HT-29 (cell line): ENCODE measurements around the gene DMXL1. TPM values are rescaled to one million over a fixed set of nuclear protein-coding genes. Genes with fewer than 3 reads are reported as not detected.
A peak's percentile ranks its signal among the peaks of the same experiment; 100 is the strongest.
"Not testable (repeated sequence)": the region's sequence is repeated elsewhere in the genome, so short reads cannot be mapped to it uniquely, and the experiment has no call there.

ENCODE experiments used
- DNase-seq: peaks from one replicate; pipeline ENCODE4 v3.0.0-alpha.2; 2015; ENCODE audit warnings: low spot score
- total RNA-seq: library from RNA; depleted of rRNA; stranded (reverse); fragments of >200 nt; shearing (Covaris generic); gene quantifications from 2 replicates; pipeline ENCODE4 v1.2.3, GENCODE V29; 2014

DMXL1 gene
- total RNA-seq, 1 experiment from 2014 or later: 7.9 TPM

DNA sequence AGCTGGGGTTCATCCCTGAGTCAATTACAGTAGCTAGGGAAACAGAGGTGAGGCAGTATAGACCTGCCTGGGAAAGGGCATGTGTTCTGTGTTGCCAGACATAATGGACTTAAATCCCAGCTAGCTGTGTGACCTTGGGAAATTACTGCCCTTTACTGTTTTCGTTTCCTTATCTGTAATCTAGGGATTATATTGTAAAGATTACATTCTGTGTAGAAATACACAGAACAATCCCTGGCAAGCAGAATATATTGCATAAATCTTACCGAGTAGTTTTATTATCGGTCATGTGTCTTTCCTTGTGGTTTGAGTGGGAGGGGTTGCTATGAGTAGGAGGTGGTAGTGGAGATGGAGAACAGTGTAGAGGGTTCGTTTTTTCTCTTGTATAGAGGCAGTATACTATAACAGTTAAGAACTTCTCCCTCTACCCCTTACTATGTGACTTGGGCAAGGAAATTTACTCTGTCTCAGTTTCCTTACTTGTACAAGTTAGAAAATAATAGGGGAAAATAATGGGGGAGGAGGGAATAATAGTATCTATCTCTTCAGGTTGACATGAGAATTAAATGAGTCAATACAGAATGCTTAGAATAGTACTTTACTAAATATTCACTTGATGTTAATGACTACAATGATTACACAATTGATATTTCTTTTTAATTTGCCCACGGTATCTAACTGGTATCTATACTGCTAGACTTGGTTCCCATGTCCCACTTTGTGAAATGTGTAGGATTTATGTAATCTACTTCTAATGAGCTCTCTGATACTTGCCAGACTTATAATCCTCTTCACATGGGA, 7.1 kb upstream of the DMXL1 start:
- DNase-seq: peak; percentile 6

DNA sequence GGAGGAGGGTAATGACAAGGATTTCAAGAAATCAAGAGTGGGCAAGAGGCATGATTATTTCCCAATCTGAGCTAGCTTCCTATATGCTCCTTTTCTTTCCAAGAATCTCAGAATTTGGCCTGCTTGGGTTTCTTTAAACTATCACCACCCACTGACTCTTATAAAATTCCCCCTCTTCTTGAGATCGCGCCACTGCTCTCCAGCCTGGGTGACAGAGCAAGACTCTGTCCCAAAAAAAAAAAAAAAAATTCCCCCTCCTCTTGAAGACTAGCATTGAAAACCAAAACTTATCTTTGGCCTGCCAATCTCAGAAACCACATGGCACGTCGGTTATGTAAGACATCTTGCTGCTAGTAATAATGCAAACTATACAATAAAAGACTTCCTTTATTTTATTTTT, 3.4 kb upstream of the DMXL1 start:
- no peak for DNase-seq

DNA sequence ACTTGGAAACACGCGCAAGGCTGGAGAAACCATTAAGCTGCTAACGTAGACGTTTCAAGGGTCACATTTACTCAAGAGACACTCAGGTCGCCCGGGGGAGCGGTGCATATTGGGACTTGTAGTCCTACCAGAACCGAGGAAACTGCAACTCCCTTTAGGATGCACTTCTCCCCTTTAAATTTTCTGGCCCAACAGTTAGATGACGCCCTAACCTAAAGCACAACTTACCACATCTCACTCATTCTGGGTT, 384 bp upstream of the DMXL1 start:
- no peak for DNase-seq

DNA sequence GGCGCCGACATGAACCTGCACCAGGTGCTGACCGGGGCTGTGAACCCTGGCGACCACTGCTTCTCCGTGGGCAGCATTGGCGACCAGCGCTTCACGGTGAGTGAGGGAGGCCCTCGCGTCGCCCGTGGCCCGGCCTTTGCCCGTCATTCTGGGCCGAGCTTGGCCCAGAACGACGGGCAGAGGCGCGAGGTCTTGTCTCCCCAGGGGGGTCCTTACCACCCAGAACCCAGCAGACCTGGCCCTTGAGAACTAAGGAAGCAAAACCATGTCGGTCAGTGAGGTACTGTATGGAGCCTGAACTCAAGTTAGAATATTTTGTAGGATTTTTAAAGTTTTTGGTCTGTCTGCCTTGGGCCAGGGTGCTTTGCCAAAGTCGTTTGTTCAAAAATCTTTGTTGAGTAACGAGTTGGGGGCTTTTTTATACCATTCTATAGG, 691 bp downstream of the DMXL1 start:
- DNase-seq: no peak

DNA sequence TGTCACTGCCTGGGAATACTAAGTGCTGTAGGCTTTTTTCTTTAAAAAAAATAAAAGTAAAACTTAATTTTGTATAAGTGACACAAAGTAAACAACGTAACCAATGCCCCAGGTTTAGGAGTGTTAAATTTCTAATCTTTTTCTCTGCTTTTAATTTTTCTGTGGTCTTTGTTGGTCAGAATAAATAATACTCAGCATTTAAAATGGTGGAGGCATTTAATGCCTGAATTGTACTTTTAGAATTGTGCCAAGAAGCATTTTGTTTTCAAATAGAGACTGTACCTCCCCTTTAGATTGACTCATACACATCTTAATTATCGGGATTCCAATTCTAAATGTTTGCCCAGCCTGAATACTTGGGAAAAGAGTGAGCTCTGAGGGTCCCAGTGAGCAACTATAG, 1.6 kb downstream of the DMXL1 start:
- DNase-seq: peak; percentile 9

DNA sequence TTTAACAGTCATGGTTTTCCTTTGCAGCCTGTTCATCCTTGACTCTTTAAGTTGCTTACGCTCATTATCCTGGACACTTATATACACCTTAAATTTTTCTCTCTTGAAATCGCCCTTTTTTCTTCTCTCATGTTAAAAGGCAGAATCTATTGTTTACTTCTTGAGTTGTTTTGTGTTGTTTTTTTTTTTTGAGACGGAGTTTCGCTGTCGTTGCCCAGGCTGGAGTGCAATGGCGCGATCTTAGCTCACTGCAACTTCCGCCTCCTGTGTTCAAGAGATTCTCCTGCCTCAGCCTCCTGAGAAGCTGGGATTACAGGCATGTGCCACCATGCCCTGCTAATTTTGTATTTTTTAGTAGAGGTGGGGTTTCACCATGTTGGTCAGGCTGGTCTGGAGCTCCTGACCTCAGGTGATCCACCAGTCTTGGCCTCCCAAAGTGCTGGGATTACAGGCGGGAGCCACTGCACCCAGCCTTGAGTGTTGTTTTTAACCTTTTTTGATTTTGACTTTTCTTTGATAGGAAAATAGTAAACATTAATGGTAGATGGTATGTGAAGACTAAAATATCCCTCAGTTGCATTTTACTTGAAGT, 3.0 kb downstream of the DMXL1 start:
- DNase-seq: not testable (repeated sequence)

DNA sequence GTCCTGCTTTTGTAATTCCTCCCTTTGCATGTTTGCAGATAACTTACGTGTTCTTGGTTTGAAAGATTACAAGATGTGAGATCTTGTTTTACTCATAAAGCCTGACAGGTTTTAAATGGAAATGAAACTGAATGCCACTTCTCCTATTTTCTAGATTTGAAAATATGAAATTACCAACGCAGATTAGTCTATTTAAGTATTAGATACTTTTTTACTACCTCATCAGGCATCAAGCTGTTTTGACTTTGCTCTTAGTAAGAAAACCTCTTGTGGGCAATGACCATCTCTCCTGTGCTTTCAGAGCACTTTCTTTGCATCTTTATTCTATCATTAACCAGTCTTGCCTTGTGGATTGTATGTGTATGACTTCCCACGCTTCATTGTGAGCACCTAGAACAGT, 3.5 kb downstream of the DMXL1 start:
- no peak for DNase-seq

DNA sequence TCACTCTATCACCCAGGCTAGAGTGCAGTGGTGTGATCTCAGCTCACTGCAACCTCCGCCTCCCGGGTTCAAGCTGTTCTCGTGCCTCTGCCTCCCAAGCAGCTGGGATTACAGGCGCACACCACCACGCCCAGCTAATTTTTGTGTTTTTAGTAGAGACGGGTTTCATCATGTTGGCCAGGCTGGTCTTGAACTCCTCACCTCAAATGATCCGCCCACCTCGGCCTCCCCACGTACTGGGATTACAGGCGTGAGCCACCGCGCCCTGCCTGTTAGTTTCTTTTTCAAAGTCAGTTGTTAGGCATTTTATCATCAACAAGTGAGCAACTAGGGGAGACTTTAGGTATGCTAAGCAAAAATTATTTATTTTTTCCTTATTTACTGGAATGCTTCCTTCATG, 4.4 kb downstream of the DMXL1 start:
- DNase-seq: not testable (repeated sequence)

DNA sequence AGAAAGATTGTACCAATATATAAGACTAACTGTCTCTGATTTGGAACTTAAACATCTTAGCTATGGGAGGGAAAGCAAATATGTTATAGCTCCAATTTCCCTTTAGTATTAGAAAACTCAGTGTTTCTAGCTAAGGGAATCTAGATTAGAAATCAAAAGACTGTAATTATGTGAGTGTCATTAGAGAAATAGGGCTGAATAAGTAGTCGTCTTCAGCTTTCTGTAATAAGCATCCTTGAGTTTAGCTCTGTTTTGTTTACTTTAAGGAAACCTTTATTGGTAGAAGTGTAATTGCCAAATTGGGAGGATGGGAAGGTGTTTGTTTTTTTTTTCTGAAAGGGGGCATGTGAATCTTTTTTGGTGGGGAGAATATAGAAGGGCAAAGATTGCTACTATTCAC, 5.2 kb downstream of the DMXL1 start:
- DNase-seq: no peak

DNA sequence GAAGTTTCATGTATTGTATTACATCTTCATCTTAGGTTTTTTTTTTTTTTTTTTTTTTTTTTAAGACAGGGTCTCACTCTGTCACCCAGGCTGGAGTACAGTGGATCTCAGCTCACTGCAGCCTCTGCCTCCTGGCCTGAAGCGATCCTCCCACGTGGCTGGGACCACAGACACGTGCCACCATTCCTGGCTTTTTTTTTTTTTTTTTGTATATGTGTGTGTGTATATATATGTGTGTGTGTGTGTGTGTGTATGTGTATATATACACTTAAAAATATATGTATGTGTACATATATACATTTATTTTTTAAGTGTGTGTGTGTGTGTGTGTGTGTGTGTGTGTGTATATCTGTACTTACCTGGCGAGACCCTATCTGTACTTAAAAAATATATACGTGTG, 6.6 kb downstream of the DMXL1 start:
- DNase-seq: no peak

DNA sequence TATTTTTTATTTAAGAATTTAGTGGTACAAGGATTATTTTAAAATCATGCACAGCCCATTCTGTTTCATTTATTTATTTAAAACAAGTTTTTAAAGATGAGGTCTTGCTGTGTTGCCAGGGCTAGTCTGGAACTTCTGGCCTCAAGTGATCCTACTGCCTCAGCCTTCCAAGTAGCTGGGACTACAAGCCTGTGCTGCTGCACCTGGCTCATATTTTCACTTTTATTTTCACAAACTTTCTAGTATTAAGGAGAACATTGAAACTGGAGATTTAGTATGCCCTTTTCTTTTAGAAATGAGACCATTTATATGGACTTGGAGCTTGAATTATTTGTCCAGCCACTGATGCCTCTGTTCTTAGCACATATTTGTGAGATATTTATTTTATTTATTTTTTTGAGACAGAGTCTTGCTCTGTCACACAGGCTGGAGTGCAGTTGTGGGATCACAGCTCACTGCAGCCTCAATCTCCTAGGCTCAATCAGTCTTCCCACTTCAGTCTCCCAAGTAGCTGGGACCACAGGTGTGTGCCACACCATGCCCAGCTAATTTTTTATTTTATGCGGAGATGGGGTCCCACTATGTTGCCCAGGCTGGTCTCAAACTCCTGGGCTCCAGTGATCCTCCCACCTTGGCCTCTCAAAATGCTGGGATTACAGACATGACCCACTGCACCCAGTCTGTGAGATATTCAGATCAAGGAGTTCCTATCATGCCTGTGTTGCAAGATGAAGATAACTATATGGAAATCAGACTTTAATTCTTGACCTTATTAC, 7.4 kb downstream of the DMXL1 start:
- DNase-seq: no peak

DNA sequence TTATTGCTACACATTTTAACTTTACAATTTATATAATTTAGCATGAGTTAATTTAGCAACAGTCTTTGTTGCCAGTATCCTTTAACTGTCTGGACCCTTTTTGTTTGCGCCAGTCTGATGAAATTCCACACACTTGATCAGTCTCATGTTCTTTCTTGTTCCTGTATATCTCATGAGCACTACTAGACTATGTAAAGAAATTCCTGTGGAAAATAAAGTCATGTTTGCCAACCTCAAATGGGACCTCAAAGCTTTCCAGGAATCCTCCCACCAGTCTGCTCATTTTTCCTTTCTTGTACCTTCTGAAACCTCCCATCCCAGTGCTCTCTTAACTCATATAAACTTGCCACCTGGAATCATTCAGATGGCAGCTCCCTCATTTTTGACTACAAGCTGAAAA, 8.0 kb downstream of the DMXL1 start:
- no peak for DNase-seq

DNA sequence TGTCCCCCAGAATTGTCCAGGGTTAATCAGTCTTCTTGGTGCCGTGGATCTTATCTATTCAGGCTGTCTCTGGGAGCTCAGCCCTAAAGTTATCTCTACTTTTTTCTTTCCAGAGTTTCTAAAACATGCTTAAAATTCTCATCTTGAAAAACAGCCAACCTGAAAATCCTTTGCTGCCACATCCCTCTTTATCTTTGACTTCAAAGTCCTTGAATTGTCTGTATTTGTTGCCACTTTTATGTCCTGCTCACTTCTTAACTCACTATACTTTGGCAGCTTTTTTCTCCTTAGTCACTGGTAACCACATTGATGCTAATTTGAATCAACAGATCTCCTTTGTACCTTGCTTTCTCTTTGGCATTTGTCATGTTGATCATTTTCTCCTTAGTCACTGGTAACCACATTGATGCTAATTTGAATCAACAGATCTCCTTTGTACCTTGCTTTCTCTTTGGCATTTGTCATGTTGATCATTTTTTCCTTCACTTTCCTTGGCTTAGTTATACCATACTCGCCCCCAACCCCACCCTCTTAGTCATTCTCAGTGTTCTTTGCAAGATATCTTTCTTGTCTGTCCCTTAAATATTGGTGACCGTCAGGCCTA, 8.5 kb downstream of the DMXL1 start:
- DNase-seq: no peak

DNA sequence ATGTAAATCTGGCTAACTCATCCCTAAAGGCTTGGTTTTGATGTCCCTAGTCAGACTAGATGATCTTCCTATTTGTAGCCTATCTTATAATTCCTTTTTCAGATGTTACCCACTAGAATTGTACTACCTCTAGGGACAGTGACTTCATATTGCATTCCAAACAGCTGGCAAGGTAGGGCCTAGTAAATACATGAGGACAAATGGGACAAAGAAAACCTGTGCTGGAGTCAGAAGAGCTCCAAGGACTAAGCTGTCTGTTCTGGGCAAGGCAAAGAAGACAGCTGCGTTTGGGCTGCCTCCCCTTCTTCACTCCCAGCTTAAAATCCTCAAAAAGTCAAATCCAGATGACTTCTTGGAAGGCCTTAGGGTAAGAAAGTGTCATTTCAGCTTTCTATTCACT, 10.0 kb downstream of the DMXL1 start:
- DNase-seq: no peak

DNA sequence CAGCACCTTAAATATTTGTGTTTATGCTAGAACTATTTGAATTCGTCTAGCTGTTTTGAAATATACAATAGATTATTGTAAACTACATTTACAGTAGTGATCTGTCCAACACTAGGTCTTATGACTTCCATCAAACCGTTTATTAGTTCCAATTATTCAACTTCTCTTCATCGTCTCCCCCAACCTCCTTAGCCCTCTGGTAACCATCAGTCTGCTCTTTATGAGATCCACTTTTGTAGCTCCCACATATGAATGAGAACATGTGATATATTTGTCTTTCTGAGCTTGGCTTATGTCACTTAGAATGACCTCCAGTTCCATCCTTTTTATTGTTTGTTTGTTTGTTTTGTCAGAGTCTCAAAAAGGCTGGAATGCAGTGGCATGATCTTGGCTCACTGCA, 11.8 kb downstream of the DMXL1 start:
- no peak for DNase-seq

DNA sequence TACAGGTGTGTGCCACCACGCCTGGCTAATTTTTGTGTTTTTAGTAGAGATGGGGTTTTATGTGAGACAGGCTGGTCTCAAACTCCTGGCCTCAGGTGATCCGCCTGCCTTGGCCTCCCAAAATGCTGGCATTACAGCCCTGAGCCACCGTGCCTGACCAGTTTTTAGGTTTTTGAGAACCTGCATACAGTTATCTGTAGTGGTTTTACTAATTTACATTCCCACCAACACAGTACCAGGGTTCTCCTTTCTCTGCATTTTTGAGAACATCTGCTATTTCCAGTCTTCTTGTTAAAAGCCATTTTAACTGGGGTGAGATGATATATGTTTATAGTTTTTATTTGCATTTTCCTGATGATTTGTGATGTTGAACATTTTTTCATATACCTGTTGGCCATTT, 12.8 kb downstream of the DMXL1 start:
- no peak for DNase-seq

DNA sequence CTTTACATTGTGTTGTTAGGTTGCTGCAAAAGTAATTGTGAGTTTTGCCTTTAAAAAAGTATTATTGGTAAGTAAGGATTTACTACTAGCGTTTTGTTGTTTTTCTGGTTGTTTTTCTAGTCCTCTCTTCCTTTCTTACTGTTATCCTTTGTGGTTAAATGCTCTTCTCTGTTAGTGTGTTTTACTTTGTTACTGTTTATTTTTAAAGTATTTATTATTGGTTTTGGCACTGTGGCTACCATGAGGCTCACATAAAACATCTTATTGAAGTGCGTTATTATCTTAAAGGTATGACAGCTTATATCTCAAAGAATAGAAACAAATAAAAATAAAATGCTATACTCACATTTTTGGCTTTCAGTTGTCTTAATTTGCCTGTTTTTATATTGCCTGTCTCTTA, 17.6 kb downstream of the DMXL1 start:
- DNase-seq: no peak

DNA sequence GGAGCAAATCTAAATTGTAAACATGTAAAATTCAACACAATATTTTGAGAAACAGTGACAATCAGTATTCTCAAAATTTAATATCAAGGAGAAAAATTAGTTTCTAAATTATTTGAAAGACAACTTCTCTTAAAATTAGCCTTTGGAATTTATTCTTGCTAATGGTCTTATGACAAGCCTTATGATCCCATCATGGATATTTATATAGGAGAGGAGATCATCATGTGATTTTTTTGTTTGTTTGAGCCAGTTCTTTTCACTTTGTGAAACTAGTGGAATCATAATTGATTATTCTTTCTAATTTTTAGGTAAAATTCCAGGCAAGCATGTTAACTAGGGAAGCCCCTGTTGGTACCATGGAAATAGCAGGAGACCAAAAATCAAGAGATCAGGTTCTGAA, 24.7 kb downstream of the DMXL1 start:
- no peak for DNase-seq

DNA sequence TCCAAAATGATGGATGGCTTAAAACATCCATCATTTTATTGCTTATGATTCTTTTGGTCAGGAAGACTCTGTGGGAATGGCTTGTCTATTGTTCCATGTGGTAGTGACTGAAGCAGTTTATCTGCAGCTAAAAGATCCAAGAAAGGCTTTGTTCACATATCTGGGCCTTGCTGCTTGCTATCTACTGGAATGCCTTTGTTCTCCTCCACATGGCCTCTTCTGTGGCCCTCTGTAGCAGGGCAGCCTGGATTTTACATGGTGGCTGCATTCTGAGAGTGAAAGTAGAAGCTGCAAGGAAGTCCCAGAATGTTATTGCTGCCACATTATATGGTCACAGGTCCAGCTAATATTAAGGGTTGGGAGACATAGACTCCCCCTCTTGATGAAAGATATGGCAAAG, 35.1 kb downstream of the DMXL1 start:
- no peak for DNase-seq

DNA sequence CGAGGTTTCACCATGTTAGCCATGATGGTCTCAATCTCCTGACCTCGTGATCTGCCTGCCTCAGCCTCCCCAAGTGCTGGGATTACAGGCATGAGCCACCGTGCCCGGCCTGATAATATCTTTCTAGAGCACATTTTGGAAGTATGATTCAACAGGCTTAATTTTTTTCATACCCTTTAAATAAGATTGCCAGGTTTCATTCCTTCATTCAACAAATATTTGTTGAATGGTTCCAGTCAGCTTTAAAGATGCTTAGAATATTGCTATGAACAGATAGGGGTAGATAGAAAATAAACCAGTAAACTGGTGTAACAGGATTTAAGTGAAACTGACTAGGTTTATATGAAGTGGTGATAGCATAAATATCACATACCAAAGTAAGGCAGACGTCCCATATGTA, 41.3 kb downstream of the DMXL1 start:
- no peak for DNase-seq

DNA sequence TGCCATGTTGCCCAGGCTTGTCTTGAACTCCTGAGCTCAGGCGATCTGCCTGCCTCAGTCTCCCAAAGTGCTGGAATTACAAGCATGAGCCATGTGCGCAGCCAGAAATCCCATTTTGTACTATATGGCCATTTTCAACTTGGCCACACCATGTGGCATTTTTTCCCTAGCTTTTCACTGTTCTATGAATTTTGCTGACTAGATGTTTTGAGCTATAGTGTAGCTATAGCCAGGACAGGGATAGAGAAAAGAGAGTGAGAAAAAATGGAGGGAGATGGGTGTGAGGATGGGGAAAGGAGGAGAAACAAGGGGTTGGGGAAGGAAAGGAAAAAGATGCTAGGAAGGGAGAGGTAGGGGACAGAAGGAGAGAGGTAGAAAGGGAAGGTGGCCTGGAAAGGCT, 46.4 kb downstream of the DMXL1 start:
- no peak for DNase-seq

DNA sequence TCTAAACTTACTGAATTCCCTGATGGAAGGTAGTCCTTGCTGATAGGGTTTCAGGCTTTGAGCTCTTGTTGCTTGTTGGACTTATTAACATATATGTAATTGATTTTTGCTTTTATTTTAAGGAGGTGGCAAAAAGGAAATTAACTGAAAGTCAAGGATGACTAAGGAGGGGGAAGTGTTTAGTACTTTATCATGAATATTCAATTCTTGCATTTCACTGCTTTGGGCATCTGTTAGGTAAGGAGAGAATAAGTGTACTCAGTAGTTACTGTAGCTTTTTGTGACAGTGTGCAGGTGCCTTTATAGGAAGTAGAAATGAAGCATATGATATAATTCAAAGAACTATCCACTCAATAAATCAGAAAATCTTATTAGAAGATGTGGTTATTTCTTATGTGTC, 47.1 kb downstream of the DMXL1 start:
- no peak for DNase-seq

DNA sequence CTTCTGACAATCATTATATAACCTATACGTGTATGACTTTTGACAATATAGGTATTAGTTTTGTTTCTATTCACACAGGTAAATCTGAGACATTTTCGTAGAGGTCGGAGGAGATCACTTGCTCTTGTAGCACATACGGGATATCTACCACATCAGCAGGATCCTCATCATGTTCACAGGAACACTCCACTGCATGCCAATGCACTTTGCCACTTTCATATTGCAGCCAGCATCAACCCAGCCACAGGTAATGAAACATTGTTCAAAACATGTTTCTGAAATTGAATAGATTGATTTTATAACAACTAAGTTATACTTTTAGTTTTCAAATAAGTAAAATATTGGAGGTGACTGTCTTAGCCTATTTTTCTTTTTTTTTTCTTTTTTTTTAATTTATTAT, 50.0 kb downstream of the DMXL1 start:
- no peak for DNase-seq
